NCI-H1092 treated with DMSO at 0.1 percent for 48 hours (cell line): ENCODE data around the gene GAS2L3.

Experiments used
- DNase-seq: peaks from one replicate; lab custom pipeline; 2025; lab: John Stamatoyannopoulos, UW

The GAS2L3 gene

GRCh38 chr12:100661300-100661951, 87.9 kb downstream of the GAS2L3 start:
- no peak for DNase-seq

GRCh38 chr12:100666588-100666987, 93.1 kb downstream of the GAS2L3 start:
- no peak for DNase-seq

DNA sequence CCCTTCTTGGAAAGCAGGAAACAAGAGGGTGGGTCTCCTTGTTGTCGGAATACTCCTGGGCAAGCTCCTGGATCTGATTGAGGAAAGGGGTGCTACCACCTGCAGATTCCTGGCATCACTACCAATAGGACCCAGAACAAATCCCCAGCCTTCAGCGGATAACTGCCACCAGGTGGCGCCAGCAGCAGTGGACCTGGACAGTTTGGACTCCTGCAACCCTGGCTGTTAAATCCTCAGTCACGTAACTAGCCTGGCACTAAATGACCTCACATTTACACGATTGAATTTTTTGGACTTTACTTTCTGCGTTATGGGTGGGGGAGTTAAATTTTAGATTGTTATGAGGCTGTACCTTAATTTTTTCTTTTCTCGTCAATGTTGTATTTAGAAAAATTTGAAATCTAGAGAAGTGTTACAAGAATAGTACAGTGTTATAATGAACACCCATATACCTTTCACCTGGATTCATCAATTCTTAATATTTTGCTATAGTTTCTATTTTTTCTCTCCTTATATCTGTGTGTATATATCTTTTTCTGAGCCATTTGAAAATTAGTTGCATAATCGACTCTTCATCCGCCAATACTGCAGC, 95.6 kb downstream of the GAS2L3 start:
- peak; percentile 40 for DNase-seq

DNA sequence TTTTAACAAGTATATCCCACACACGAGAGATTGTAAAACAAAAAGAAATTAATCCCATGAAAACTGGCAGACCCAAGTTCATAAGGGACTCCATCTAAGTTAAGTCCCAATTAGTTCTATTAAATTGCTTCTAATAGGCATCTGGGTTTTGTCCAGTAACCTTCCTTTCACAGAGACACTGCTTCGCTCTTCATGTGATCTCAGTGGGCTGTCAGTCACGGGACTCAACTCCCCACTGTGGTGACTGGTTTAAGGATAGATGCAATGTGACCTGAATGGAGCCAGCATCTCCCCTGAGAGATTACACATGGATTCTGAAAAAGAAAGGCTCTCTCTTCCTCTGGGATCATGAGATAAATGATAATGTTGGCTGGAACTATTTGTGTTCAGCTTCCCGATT, 96.4 kb downstream of the GAS2L3 start:
- no peak for DNase-seq

GRCh38 chr12:100671396-100672074, 98.1 kb downstream of the GAS2L3 start:
- no peak for DNase-seq

GRCh38 chr12:100672075-100672592, 98.7 kb downstream of the GAS2L3 start:
- DNase-seq: no peak

DNA sequence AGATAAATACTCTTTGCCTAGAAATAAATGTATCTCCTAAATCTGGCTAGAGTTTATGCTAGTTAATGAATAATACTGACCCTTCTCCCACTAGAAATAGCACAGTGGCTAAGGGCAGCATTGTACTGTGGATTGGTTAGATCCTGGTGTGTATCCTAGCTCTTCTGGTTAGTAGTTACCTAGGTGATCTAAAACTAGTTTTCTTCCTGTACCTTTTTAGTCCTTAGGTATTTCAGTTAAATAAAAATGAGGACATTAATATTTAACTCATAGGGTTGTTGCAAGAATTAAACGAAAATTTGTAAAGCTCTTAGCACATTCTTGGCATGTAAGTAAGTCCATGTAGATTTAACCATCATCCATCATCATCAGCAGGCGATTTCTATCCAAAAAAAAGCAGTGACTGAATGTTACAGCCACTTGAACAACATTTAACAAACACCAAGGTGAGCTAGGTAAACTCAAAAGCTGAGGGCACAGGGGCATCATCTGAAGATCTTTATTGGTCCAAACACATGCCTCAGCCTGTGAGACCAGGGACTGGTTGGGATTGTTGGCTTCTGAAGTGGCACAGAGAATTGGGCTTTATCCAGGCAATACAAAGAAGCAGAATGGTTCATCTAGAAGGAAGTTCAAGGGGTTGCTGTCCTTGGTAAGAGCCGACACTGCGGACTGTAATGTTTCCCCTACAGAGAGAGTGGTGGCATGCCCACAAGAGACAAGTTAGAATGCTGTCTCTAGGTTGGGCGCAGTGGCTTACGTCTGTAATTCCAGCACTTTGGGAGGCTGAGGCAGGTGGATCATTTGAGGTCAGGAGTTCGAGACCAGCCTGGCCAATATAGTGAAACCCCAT, 100.8 kb downstream of the GAS2L3 start:
- DNase-seq: no peak
